Ishikawa (cell line): ENCODE measurements around the gene DOCK1.

Experiments
- CEBPB ChIP-seq: IDR thresholded peaks from 2 replicates; pipeline ENCODE4 v1.6.1; 2012
- CREB1 ChIP-seq: IDR thresholded peaks from 2 replicates; pipeline ENCODE4 v1.6.1; 2012; ENCODE audit warnings: low read depth
- EGR1 ChIP-seq: IDR thresholded peaks from 2 replicates; pipeline ENCODE4 v1.6.1; 2012
- EP300 ChIP-seq: IDR thresholded peaks from 2 replicates; pipeline ENCODE4 v1.6.1; 2012; ENCODE audit warnings: borderline replicate concordance
- FOXM1 ChIP-seq: IDR thresholded peaks from 2 replicates; pipeline ENCODE4 v1.6.1; 2012; ENCODE audit warnings: low read depth, borderline replicate concordance
- NFIC ChIP-seq: IDR thresholded peaks from 2 replicates; pipeline ENCODE4 v1.6.1; 2012
- RAD21 ChIP-seq: IDR thresholded peaks from 2 replicates; pipeline ENCODE4 v1.6.1; 2012; ENCODE audit warnings: low read depth
- TAF1 ChIP-seq: IDR thresholded peaks from 2 replicates; pipeline ENCODE4 v1.6.1; 2012; ENCODE audit warnings: low read depth, mild to moderate bottlenecking
- TCF12 ChIP-seq: IDR thresholded peaks from 2 replicates; pipeline ENCODE4 v1.6.1; 2012; ENCODE audit warnings: low read depth
- TEAD4 ChIP-seq: IDR thresholded peaks from 2 replicates; pipeline ENCODE4 v1.6.1; 2012
- YY1 ChIP-seq: IDR thresholded peaks from 2 replicates; pipeline ENCODE4 v1.6.1; 2012; ENCODE audit warnings: low read depth
- ZBTB7A ChIP-seq: IDR thresholded peaks from 2 replicates; pipeline ENCODE4 v1.6.1; 2012; ENCODE audit warnings: low read depth
- TF ChIP-seq, protein P1 (sequence below): IDR thresholded peaks from 2 replicates; pipeline ENCODE4 v1.6.1; 2012
- TF ChIP-seq, protein P2 (sequence below): IDR thresholded peaks from 2 replicates; pipeline ENCODE4 v1.6.1; 2012; ENCODE audit warnings: low read depth, mild to moderate bottlenecking
- TF ChIP-seq, protein P3 (sequence below): IDR thresholded peaks from 2 replicates; pipeline ENCODE4 v1.6.1; 2012

Gene DOCK1

GRCh38 chr10:127449490-127449889 lies 544.3 kb downstream of the DOCK1 start:
- TF ChIP-seq YY1: no peak
- no peak for TF ChIP-seq EP300
- TF ChIP-seq RAD21: no peak
- no peak for TF ChIP-seq CREB1
- no peak for TF ChIP-seq NFIC
- no peak for TF ChIP-seq CEBPB
- no peak for TF ChIP-seq TCF12
- TF ChIP-seq, protein P1, sequence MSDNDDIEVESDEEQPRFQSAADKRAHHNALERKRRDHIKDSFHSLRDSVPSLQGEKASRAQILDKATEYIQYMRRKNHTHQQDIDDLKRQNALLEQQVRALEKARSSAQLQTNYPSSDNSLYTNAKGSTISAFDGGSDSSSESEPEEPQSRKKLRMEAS: no peak
- TF ChIP-seq TEAD4: no peak
- TF ChIP-seq, protein P2, sequence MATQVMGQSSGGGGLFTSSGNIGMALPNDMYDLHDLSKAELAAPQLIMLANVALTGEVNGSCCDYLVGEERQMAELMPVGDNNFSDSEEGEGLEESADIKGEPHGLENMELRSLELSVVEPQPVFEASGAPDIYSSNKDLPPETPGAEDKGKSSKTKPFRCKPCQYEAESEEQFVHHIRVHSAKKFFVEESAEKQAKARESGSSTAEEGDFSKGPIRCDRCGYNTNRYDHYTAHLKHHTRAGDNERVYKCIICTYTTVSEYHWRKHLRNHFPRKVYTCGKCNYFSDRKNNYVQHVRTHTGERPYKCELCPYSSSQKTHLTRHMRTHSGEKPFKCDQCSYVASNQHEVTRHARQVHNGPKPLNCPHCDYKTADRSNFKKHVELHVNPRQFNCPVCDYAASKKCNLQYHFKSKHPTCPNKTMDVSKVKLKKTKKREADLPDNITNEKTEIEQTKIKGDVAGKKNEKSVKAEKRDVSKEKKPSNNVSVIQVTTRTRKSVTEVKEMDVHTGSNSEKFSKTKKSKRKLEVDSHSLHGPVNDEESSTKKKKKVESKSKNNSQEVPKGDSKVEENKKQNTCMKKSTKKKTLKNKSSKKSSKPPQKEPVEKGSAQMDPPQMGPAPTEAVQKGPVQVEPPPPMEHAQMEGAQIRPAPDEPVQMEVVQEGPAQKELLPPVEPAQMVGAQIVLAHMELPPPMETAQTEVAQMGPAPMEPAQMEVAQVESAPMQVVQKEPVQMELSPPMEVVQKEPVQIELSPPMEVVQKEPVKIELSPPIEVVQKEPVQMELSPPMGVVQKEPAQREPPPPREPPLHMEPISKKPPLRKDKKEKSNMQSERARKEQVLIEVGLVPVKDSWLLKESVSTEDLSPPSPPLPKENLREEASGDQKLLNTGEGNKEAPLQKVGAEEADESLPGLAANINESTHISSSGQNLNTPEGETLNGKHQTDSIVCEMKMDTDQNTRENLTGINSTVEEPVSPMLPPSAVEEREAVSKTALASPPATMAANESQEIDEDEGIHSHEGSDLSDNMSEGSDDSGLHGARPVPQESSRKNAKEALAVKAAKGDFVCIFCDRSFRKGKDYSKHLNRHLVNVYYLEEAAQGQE: no peak
- TF ChIP-seq EGR1: no peak
- TF ChIP-seq FOXM1: no peak
- TF ChIP-seq, protein P3, sequence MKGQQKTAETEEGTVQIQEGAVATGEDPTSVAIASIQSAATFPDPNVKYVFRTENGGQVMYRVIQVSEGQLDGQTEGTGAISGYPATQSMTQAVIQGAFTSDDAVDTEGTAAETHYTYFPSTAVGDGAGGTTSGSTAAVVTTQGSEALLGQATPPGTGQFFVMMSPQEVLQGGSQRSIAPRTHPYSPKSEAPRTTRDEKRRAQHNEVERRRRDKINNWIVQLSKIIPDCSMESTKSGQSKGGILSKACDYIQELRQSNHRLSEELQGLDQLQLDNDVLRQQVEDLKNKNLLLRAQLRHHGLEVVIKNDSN: no peak
- no peak for TF ChIP-seq TAF1
- TF ChIP-seq ZBTB7A: no peak

DNA sequence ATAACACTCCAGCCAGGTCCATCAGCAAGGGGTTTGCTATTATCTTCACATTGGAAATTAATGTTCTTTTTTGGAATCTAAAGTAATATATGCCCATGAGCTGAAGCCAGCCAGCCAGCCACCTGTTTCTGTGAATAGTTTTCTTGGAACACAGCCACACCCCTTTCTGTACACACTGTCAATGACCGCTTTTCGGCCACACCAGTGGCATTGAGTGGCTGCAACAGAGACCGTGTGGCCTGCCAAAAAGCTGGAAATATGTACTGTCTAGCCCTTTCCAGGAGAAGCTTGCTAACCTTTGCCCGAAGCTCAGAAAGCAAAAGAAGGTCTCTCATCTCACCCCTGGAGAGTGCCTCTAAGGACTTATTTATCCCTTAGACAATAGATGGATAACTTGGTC lies 545.4 kb downstream of the DOCK1 start:
- TF ChIP-seq, protein P3: no peak
- no peak for TF ChIP-seq FOXM1

GRCh38 chr10:127451628-127452027 lies 546.4 kb downstream of the DOCK1 start:
- TF ChIP-seq ZBTB7A (no peak), FOXM1 (no peak), RAD21 (no peak), EP300 (no peak), CEBPB (no peak), EGR1 (no peak)
- TF ChIP-seq, protein P1: no peak
- TF ChIP-seq, protein P2: no peak
- TF ChIP-seq, protein P3: no peak

DNA sequence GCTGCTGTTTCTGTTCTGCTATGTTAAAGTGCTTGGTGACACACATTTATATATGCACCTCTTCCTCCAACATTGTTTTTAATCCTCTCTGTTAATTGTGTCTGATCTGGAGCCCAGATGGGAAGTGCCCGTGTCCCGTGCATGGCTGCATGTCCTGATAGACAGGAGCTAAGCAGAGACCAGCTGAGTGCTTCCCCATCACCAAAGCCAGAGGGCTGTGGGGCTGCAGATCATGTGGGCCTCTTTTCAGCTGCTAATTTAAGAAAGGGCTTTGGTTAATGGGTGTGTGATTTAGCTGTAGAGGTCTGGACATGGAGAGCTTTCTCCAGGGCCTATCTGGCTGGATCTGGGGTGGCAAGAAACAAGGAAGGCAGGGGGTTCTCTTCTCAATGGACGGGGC lies 547.3 kb downstream of the DOCK1 start:
- TF ChIP-seq TCF12 (no peak), ZBTB7A (no peak), NFIC (no peak)

DNA sequence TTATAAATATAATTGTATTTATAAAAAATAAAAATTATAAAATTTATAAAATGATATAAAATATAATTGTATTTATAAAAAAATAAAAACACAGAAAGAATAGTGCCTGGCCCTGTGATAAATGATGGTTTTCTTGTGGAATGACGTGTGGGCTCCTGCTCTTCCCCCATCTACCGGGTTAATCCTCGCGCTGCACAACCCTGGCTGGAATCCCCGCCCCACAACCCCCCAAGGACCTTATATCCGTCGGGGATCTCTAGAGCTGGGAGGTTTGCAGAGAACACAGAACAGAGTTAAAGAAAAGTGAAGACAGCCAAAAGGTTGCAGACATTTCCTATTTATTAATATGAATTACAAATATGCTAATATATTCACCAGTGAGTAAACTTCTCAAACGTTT lies 548.5 kb downstream of the DOCK1 start:
- no peak for TF ChIP-seq RAD21
- TF ChIP-seq, protein P1: no peak
- no peak for TF ChIP-seq TAF1

DNA sequence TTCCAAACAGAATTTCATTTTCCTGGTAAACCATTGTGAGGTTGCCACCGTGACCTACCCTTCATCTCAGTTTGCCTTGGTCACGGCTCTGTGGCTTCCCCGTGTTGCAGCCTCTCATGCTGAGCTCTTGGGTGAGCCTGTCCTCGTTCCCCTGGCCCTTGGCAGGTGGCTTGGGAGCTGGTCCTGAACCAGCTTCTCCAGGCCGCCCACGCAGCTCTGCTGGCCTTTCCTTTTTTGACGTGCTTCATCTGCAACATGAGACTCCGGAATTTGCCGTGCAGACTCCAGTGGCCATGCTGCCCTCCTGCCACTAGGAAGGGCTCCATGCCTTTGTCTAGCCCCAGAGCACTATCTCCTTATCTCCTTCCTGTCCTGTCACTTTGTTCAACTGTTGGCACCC lies 550.9 kb downstream of the DOCK1 start:
- TF ChIP-seq, protein P3: no peak
- peak; percentile 88 for TF ChIP-seq EGR1
